HepG2 (cell line): ENCODE results near the gene PTX4. TPM values are rescaled to one million over a fixed set of nuclear protein-coding genes. Genes with fewer than 3 reads are reported as not detected.

ENCODE experiments used
- ATAC-seq: fragments of 200-7000 bp; cut with Tn5 transposase; 3 replicates; pipeline ENCODE4 v1.9.1; 2020; ENCODE audit warnings: mild to moderate bottlenecking, moderate library complexity
- BruUV-seq: library from RNA; stranded (reverse); fragments of 400-500 nt; replicated peaks from 2 replicates; lab custom pipeline; 2021; lab: Mats Ljungman, UMichigan
- CTCF ChIA-PET: fragments of 300-600 bp; formaldehyde crosslinking; extraction: SDS; loops from one replicate; lab custom pipeline; 2021; ENCODE audit warnings: low total read pairs, inconsistent platforms, low intra/inter-chr PET ratio; lab: Yijun Ruan, JAX
- POLR2A ChIA-PET: fragments of 350-600 bp; sonication (Branson Sonifier 250); formaldehyde crosslinking; loops from one replicate; lab custom pipeline; 2020; ENCODE audit warnings: antibody characterized with exemption, inconsistent platforms; lab: Yijun Ruan, JAX
- DNase-seq: peaks from one replicate; pipeline ENCODE4 v3.0.0-alpha.2; 2015; ENCODE audit warnings: low spot score
- FAIRE-seq: peaks from 3 replicates; lab custom pipeline; 2011; peaks lifted over from hg19 to GRCh38; lab: Jason Lieb, UNC
- H2AFZ ChIP-seq: one replicate; pipeline ENCODE4 v1.6.1; 2011; ENCODE audit warnings: low read length, inconsistent platforms
- H3K27ac ChIP-seq: fragments of 300-600 bp; 3 replicates; pipeline ENCODE4 v1.8.0; 2011; ENCODE audit warnings: mixed run types, mild to moderate bottlenecking, mixed read lengths, low read length, inconsistent platforms; ENCODE audit not compliant: insufficient read depth; ENCODE audit errors: extremely low read length
- H3K27me3 ChIP-seq, 2 experiments: fragments of 200-600 bp in 1 of 2; 2 replicates in 1 of 2; 3 replicates in 1 of 2; pipeline versions ENCODE4 v1.6.0 to v1.8.0; 2011; ENCODE audit warnings: low read length in 2 of 2, mild to moderate bottlenecking in 2 of 2, moderate library complexity in 2 of 2, inconsistent platforms in 1 of 2; ENCODE audit not compliant: insufficient read depth in 2 of 2, control insufficient read depth in 1 of 2
- H3K36me3 ChIP-seq, 2 experiments: fragments of 200-600 bp in 1 of 2; replicated peaks in 1 of 2; 2 replicates in 1 of 2; 3 replicates in 1 of 2; pipeline versions ENCODE4 v1.5.1 to v1.8.0; 2011; ENCODE audit warnings: low read length in 2 of 2, inconsistent platforms in 1 of 2; ENCODE audit not compliant: insufficient read depth in 2 of 2, control insufficient read depth in 1 of 2
- H3K4me1 ChIP-seq: 2 replicates; pipeline ENCODE4 v1.5.1; 2012; ENCODE audit warnings: low read length, inconsistent platforms; ENCODE audit not compliant: insufficient read depth
- H3K4me2 ChIP-seq: 2 replicates; pipeline ENCODE4 v1.6.0; 2011; ENCODE audit warnings: low read depth, low read length, inconsistent platforms
- H3K4me3 ChIP-seq, 3 experiments: fragments of 200-600 bp in 1 of 3; sonication (generic), shearing (Covaris generic) in 1 of 3; replicated peaks in 1 of 3; 2 replicates each; pipeline ENCODE4 v1.5.1; 2011 to 2016; ENCODE audit warnings: low read length in 3 of 3, inconsistent platforms in 2 of 3, low read depth in 2 of 3, mild to moderate bottlenecking in 2 of 3, control low read depth in 1 of 3, mixed read lengths in 1 of 3; ENCODE audit not compliant: insufficient read depth in 1 of 3
- H3K79me2 ChIP-seq: one replicate; pipeline ENCODE4 v1.6.1; 2011; ENCODE audit warnings: low read length, inconsistent platforms; ENCODE audit not compliant: insufficient read depth
- H3K9ac ChIP-seq: 2 replicates; pipeline ENCODE4 v1.6.0; 2011; ENCODE audit warnings: mild to moderate bottlenecking, low read depth, low read length, inconsistent platforms; ENCODE audit not compliant: insufficient read depth
- H3K9me3 ChIP-seq: 2 replicates; pipeline ENCODE4 v1.5.1; 2012; ENCODE audit warnings: mild to moderate bottlenecking, low read length
- H4K20me1 ChIP-seq: 2 replicates; pipeline ENCODE4 v1.6.0; 2011; ENCODE audit warnings: inconsistent platforms, mild to moderate bottlenecking, low read length, moderate library complexity; ENCODE audit not compliant: insufficient read depth
- ATF4 ChIP-seq, 2 experiments: fragments of 450-650 bp in 1 of 2; sonication (generic) in 1 of 2; formaldehyde crosslinking; IDR thresholded peaks; 2 replicates each; pipeline versions ENCODE4 v1.5.0 to v1.8.0; 2020 to 2022; ENCODE audit warnings: mild to moderate bottlenecking in 1 of 2, missing genetic modification reagents in 1 of 2
- CCDC6 ChIP-seq: sonication (generic); formaldehyde crosslinking; IDR thresholded peaks from 2 replicates; pipeline ENCODE4 v1.8.1; 2022; ENCODE audit warnings: mild to moderate bottlenecking, missing genetic modification reagents, moderate library complexity
- CEBPG ChIP-seq: IDR thresholded peaks from 2 replicates; pipeline ENCODE4 v1.6.1; 2016
- EP300 ChIP-seq, 3 experiments: sonication (generic) in 1 of 3; formaldehyde crosslinking in 1 of 3; IDR thresholded peaks; 2 replicates each; pipeline versions ENCODE4 v1.5.1 to v1.6.1; 2011 to 2020; ENCODE audit warnings: low read depth in 2 of 3, low read length in 2 of 3, borderline replicate concordance in 1 of 3, improper control_type of control experiment in 1 of 3, mild to moderate bottlenecking in 1 of 3, missing genetic modification reagents in 1 of 3, moderate library complexity in 1 of 3
- HDAC6 ChIP-seq: fragments of 200-600 bp; sonication (generic); IDR thresholded peaks from 2 replicates; pipeline ENCODE4 v1.7.0; 2017; ENCODE audit warnings: mild to moderate bottlenecking, antibody characterized with exemption, low read length, low read depth
- MED13 ChIP-seq: sonication (generic); formaldehyde crosslinking; IDR thresholded peaks from 2 replicates; pipeline ENCODE4 v1.5.0; 2020; ENCODE audit warnings: missing genetic modification reagents
- MTA3 ChIP-seq: sonication (generic); formaldehyde crosslinking; IDR thresholded peaks from 2 replicates; pipeline ENCODE4 v1.4.0; 2020; ENCODE audit warnings: missing genetic modification reagents
- NFYC ChIP-seq: IDR thresholded peaks from 2 replicates; pipeline ENCODE4 v1.6.1; 2016; ENCODE audit warnings: missing genetic modification reagents, missing compliant biosample characterization
- PAXIP1 ChIP-seq: sonication (generic); formaldehyde crosslinking; conservative IDR thresholded peaks from 2 replicates; pipeline ENCODE4 v1.4.0; 2020; ENCODE audit warnings: mild to moderate bottlenecking, missing genetic modification reagents, moderate library complexity
- PRMT3 ChIP-seq: sonication (generic); formaldehyde crosslinking; IDR thresholded peaks from 2 replicates; pipeline ENCODE4 v1.8.1; 2022; ENCODE audit warnings: low read depth, mild to moderate bottlenecking, moderate library complexity, missing genetic modification reagents, borderline replicate concordance
- SSRP1 ChIP-seq: IDR thresholded peaks from 2 replicates; pipeline ENCODE4 v1.6.1; 2016; ENCODE audit warnings: control low read depth
- TARDBP ChIP-seq: sonication (generic); formaldehyde crosslinking; IDR thresholded peaks from 2 replicates; pipeline ENCODE4 v1.8.0; 2022; ENCODE audit warnings: mild to moderate bottlenecking, missing genetic modification reagents
- ZFX ChIP-seq: sonication (generic); formaldehyde crosslinking; IDR thresholded peaks from 2 replicates; pipeline ENCODE4 v1.4.0; 2020; ENCODE audit warnings: mild to moderate bottlenecking, low read depth, missing genetic modification reagents, moderate library complexity
- ZNF251 ChIP-seq: sonication (generic); formaldehyde crosslinking; IDR thresholded peaks from 2 replicates; pipeline ENCODE4 v1.9.0; 2021; ENCODE audit warnings: mild to moderate bottlenecking, missing genetic modification reagents
- ZNF333 ChIP-seq: sonication (generic); formaldehyde crosslinking; IDR thresholded peaks from 2 replicates; pipeline ENCODE4 v1.4.0; 2020; ENCODE audit warnings: mild to moderate bottlenecking, missing genetic modification reagents, borderline replicate concordance
- ZNF354B ChIP-seq: sonication (generic); formaldehyde crosslinking; IDR thresholded peaks from 2 replicates; pipeline ENCODE4 v1.8.0; 2022; ENCODE audit warnings: mild to moderate bottlenecking, missing genetic modification reagents
- ZNF615 ChIP-seq: sonication (generic); formaldehyde crosslinking; IDR thresholded peaks from 2 replicates; pipeline ENCODE4 v1.5.0; 2020; ENCODE audit warnings: mild to moderate bottlenecking, missing genetic modification reagents, borderline replicate concordance
- ZNF839 ChIP-seq: sonication (generic); formaldehyde crosslinking; IDR thresholded peaks from 2 replicates; pipeline ENCODE4 v1.4.0; 2020; ENCODE audit warnings: missing genetic modification reagents, mild to moderate bottlenecking, borderline replicate concordance
- WGBS: methylation state at CpG from one replicate; pipeline ENCODE4 v1.1.6; 2017; ENCODE audit warnings: low lambda C conversion rate; 5-methylcytosine and 5-hydroxymethylcytosine counted together
- in situ Hi-C: cut with HindIII; loops from 2 replicates; pipeline ENCODE4 v1.10.0; 2017; ENCODE audit warnings: low pct_unique_long_range_greater_than_20kb; ENCODE audit not compliant: extremely low pct_ligation_motif_present
- intact Hi-C: fragments of 100-400 bp; cut with micrococcal nuclease; formaldehyde crosslinking; loops from one replicate; pipeline ENCODE4 v1.10.0; 2022; ENCODE audit not compliant: unreplicated experiment
- polyA plus RNA-seq, 8 experiments: library from polyadenylated mRNA; depleted of rRNA in 3 of 8; stranded (reverse) in 7 of 8; unstranded in 1 of 8; fragments of >200 nt; fragmentation: Illumina TruSeq in 4 of 8; extraction: Trizol in 4 of 8; gene quantifications; 2 replicates each; pipeline versions ENCODE4 v1.2.1 to v1.2.3, GENCODE V29; 2011 to 2016; ENCODE audit warnings: low read depth in 4 of 8, missing spikeins in 1 of 8, mixed read lengths in 1 of 8; ENCODE audit not compliant: insufficient read depth in 1 of 8
- total RNA-seq, 5 experiments: library from RNA; depleted of rRNA; stranded (reverse); fragments of >200 nt; fragmentation: Illumina TruSeq; extraction: Trizol; gene quantifications; 2 replicates each; pipeline ENCODE4 v1.2.3, GENCODE V29; 2016; ENCODE audit warnings: low read depth in 1 of 5
- TF ChIP-seq, protein P1 (sequence below): sonication (generic); formaldehyde crosslinking; IDR thresholded peaks from 2 replicates; pipeline ENCODE4 v1.8.1; 2023; ENCODE audit warnings: mild to moderate bottlenecking, missing genetic modification reagents
- TF ChIP-seq, protein P2 (sequence below): sonication (generic); formaldehyde crosslinking; IDR thresholded peaks from 2 replicates; pipeline ENCODE4 v1.8.1; 2023; ENCODE audit warnings: missing genetic modification reagents, mild to moderate bottlenecking, borderline replicate concordance

Gene PTX4
- total and polyA plus RNA-seq, 2 of the 13 experiments (the other 11 are each of a cell fraction or from before 2014, with no cell fraction given): 0.04 TPM; not detected in 1

DNA sequence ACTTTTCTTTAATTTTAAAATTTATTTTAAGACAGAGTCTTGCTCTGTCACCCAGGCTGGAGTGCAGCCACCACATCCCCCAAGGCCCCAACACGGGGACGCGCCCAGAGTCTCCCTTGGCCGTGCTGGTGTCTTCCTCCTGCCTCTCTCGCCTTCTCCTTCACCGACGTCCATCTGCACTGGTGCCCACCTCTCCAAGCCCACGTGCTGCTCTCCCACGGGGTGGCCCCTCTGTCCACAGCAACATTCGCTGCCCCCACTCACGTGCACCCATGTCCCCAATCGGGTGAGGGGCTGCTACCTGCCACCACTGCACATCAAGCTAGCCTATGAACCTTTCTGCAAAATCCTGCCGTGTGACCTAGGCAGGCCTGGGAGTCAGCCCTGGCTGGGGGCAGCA, 47.9 kb upstream of the PTX4 start:
- ChIA-PET CTCF (no interaction called here), POLR2A (no interaction called here)
- in situ Hi-C loops (no loop called here), intact Hi-C loops (no loop called here)
- Histone ChIP-seq H3K9me3 (no peaks in the 10 kb centered on the region), H2AFZ (no peak overlapping the region), H3K4me2 (no peak overlapping the region), H3K79me2 (no peaks in the 10 kb centered on the region), H3K4me1 (no peaks in the 10 kb centered on the region), H3K36me3 (no peaks in the 10 kb centered on the region), H4K20me1 (no peaks in the 10 kb centered on the region), H3K9ac (no peak overlapping the region), H3K4me3 (no peak overlapping the region), H3K27me3 (no peaks in the 10 kb centered on the region), H3K27ac (no peak overlapping the region)
- ATAC-seq (no peak), FAIRE-seq (no peak), DNase-seq (no peak)
- 92% methylated on average over 13 of the region's 13 CpGs for WGBS
- BruUV-seq: no TSS peak
- TF ChIP-seq TARDBP (CRISPR knock-in tag) (no peak), EP300 (IDR thresholded peaks at IDR 0.05; ENCODE audit: low read depth in 2 of 2, low read length in 2 of 2) (no peak), EP300 (CRISPR knock-in tag; IDR thresholded peaks at IDR 0.05; ENCODE audit: borderline replicate concordance) (no peak), HDAC6 (no peak), CCDC6 (CRISPR knock-in tag) (no peak), ZNF333 (CRISPR knock-in tag) (no peak), CEBPG (CRISPR knock-in tag) (no peak), MTA3 (no peak), ZNF839 (no peak), MED13 (no peak), PAXIP1 (CRISPR knock-in tag) (no peak), ATF4 (CRISPR knock-in tag; IDR thresholded peaks at IDR 0.05) (no peak), ZNF354B (CRISPR knock-in tag) (no peak), ZNF251 (no peak), NFYC (CRISPR knock-in tag) (no peak), PRMT3 (no peak), ZNF615 (CRISPR knock-in tag) (no peak), ZFX (no peak), SSRP1 (CRISPR knock-in tag) (no peak)
- TF ChIP-seq, protein P1, sequence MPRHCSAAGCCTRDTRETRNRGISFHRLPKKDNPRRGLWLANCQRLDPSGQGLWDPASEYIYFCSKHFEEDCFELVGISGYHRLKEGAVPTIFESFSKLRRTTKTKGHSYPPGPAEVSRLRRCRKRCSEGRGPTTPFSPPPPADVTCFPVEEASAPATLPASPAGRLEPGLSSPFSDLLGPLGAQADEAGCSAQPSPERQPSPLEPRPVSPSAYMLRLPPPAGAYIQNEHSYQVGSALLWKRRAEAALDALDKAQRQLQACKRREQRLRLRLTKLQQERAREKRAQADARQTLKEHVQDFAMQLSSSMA (CRISPR knock-in tag): no peak
- TF ChIP-seq, protein P2, sequence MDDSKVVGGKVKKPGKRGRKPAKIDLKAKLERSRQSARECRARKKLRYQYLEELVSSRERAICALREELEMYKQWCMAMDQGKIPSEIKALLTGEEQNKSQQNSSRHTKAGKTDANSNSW (CRISPR knock-in tag): no peak
